ENCODE measurements around the gene HSPA12A. TPM values are rescaled to one million over a fixed set of nuclear protein-coding genes. Genes with fewer than 3 reads are reported as not detected.

Gene HSPA12A
- 1.1 TPM for polyA plus RNA-seq (2013)

GRCh38 chr10:116742367-116743265, at the start of gene HSPA12A:
Gene HSPA12A (minus strand): TSS chr10:116742566. CDS start chr10:116742469, 97 bp downstream.
- no peak within 1 kb of the TSS for H3K27ac ChIP-seq (ENCODE audit: insufficient read depth in 1 of 2, low read depth in 1 of 2, low read length in 2 of 2, poor library complexity in 1 of 2, severe bottlenecking in 2 of 2)
- peak within 1 kb of the TSS; percentile 49 to 77 (median 59) for H3K4me3 ChIP-seq (ENCODE audit: control insufficient read depth in 1 of 7, extremely low read depth in 1 of 7, insufficient read depth in 4 of 7, low read depth in 2 of 7, low read length in 6 of 7)
- H3K4me1 ChIP-seq (ENCODE audit: control extremely low read depth in 1 of 4, control insufficient read depth in 4 of 4, insufficient read depth in 4 of 4, low read length in 3 of 4): peaks cover 0 to 17% (median 12%) of the 10 kb centered on the region in 4 experiments
- ChIA-PET POLR2A (no interaction called here), CTCF (interaction anchor here (1.0 to 1.3 kb wide), 3 partner anchors 16 to 425 kb away, joined by 3 to 6 read pairs (median 3); no protein-coding TSS in a partner anchor)
- no peaks in the 10 kb centered on the region for H3K9me3 ChIP-seq (ENCODE audit: control extremely low read depth in 1 of 5, control insufficient read depth in 4 of 5, insufficient read depth in 2 of 5, low read depth in 1 of 5, low read length in 4 of 5)
- WGBS (ENCODE audit: insufficient coverage): 0% methylated on average over 107 of the region's 114 CpGs
- H3K36me3 ChIP-seq (ENCODE audit: control insufficient read depth in 4 of 4, insufficient read depth in 4 of 4, low read length in 3 of 4): no peaks in the 10 kb centered on the region
- peaks cover 12 to 91% (median 28%) of the 10 kb centered on the region in 5 experiments for H3K27me3 ChIP-seq (replicated peaks in 2 of 5; ENCODE audit: control insufficient read depth in 4 of 5, insufficient read depth in 5 of 5, low read length in 4 of 5)
- DNase-seq: peak; percentile 34 to 70 (median 65)

GRCh38 chr10:116791241-116791640, 48.9 kb upstream of the HSPA12A start:
- H3K4me3 ChIP-seq (ENCODE audit: control insufficient read depth in 1 of 7, extremely low read depth in 1 of 7, insufficient read depth in 4 of 7, low read depth in 2 of 7, low read length in 6 of 7): no peak overlapping the region
- peaks cover 0 to 3% (median 0%) of the 10 kb centered on the region in 5 experiments for H3K9me3 ChIP-seq (ENCODE audit: control extremely low read depth in 1 of 5, control insufficient read depth in 4 of 5, insufficient read depth in 2 of 5, low read depth in 1 of 5, low read length in 4 of 5)
- no peak for DNase-seq
- H3K4me1 ChIP-seq (ENCODE audit: control extremely low read depth in 1 of 4, control insufficient read depth in 4 of 4, insufficient read depth in 4 of 4, low read length in 3 of 4): peaks cover 0 to 5% (median 2%) of the 10 kb centered on the region in 4 experiments
- H3K36me3 ChIP-seq (ENCODE audit: control insufficient read depth in 4 of 4, insufficient read depth in 4 of 4, low read length in 3 of 4): no peaks in the 10 kb centered on the region
- no CpG with 5 or more reads among the region's 2 CpGs for WGBS (ENCODE audit: insufficient coverage)
- H3K27ac ChIP-seq (ENCODE audit: insufficient read depth in 1 of 2, low read depth in 1 of 2, low read length in 2 of 2, poor library complexity in 1 of 2, severe bottlenecking in 2 of 2): no peak overlapping the region
- ChIA-PET POLR2A (no interaction called here), CTCF (interaction anchor here (0.7 to 5.8 kb wide), 6 partner anchors 10 to 395 kb away, joined by 3 to 59 read pairs (median 6); no protein-coding TSS in a partner anchor)
- H3K27me3 ChIP-seq (replicated peaks in 2 of 5; ENCODE audit: control insufficient read depth in 4 of 5, insufficient read depth in 5 of 5, low read length in 4 of 5): peaks cover 0 to 7% (median 3%) of the 10 kb centered on the region in 5 experiments

GRCh38 chr10:116787893-116788665, 45.7 kb upstream of the HSPA12A start:
- ChIA-PET CTCF (interaction anchor here (0.6 to 5.8 kb wide), 23 partner anchors 9 to 389 kb away, joined by 3 to 59 read pairs (median 6); no protein-coding TSS in a partner anchor), POLR2A (no interaction called here)
- peaks cover 0 to 6% (median 0%) of the 10 kb centered on the region in 5 experiments for H3K27me3 ChIP-seq (replicated peaks in 2 of 5; ENCODE audit: control insufficient read depth in 4 of 5, insufficient read depth in 5 of 5, low read length in 4 of 5)
- H3K27ac ChIP-seq (ENCODE audit: insufficient read depth in 1 of 2, low read depth in 1 of 2, low read length in 2 of 2, poor library complexity in 1 of 2, severe bottlenecking in 2 of 2): no peak overlapping the region
- peaks cover 0 to 5% (median 2%) of the 10 kb centered on the region in 4 experiments for H3K4me1 ChIP-seq (ENCODE audit: control extremely low read depth in 1 of 4, control insufficient read depth in 4 of 4, insufficient read depth in 4 of 4, low read length in 3 of 4)
- H3K9me3 ChIP-seq (ENCODE audit: control extremely low read depth in 1 of 5, control insufficient read depth in 4 of 5, insufficient read depth in 2 of 5, low read depth in 1 of 5, low read length in 4 of 5): peaks cover 0 to under 1% (median 0%) of the 10 kb centered on the region in 5 experiments
- H3K36me3 ChIP-seq (ENCODE audit: control insufficient read depth in 4 of 4, insufficient read depth in 4 of 4, low read length in 3 of 4): no peaks in the 10 kb centered on the region
- WGBS (ENCODE audit: insufficient coverage): 3% methylated on average over 26 of the region's 29 CpGs
- H3K4me3 ChIP-seq (ENCODE audit: control insufficient read depth in 1 of 7, extremely low read depth in 1 of 7, insufficient read depth in 4 of 7, low read depth in 2 of 7, low read length in 6 of 7): peak overlapping the region in 5 of 7 experiments; percentile 30 to 70 (median 38)
- DNase-seq: peak; percentile 83 to 88 (median 87)

- H3K27me3 ChIP-seq (replicated peaks in 2 of 5; ENCODE audit: control insufficient read depth in 4 of 5, insufficient read depth in 5 of 5, low read length in 4 of 5): peaks cover 0 to 6% (median 0%) of the 10 kb centered on the region in 5 experiments
- ChIA-PET CTCF (interaction anchor here (0.9 to 5.8 kb wide), 17 partner anchors 9 to 388 kb away, joined by 3 to 59 read pairs (median 6); no protein-coding TSS in a partner anchor), POLR2A (no interaction called here)
- H3K4me3 ChIP-seq (ENCODE audit: control insufficient read depth in 1 of 7, extremely low read depth in 1 of 7, insufficient read depth in 4 of 7, low read depth in 2 of 7, low read length in 6 of 7): no peak overlapping the region
- no peaks in the 10 kb centered on the region for H3K9me3 ChIP-seq (ENCODE audit: control extremely low read depth in 1 of 5, control insufficient read depth in 4 of 5, insufficient read depth in 2 of 5, low read depth in 1 of 5, low read length in 4 of 5)
- H3K36me3 ChIP-seq (ENCODE audit: control insufficient read depth in 4 of 4, insufficient read depth in 4 of 4, low read length in 3 of 4): no peaks in the 10 kb centered on the region
- peaks cover 0 to 5% (median 2%) of the 10 kb centered on the region in 4 experiments for H3K4me1 ChIP-seq (ENCODE audit: control extremely low read depth in 1 of 4, control insufficient read depth in 4 of 4, insufficient read depth in 4 of 4, low read length in 3 of 4)
- WGBS (ENCODE audit: insufficient coverage): 83% methylated on average over 7 of the region's 8 CpGs
- no peak overlapping the region for H3K27ac ChIP-seq (ENCODE audit: insufficient read depth in 1 of 2, low read depth in 1 of 2, low read length in 2 of 2, poor library complexity in 1 of 2, severe bottlenecking in 2 of 2)
- DNase-seq: no peak
These were observed 44.8 kb upstream of the HSPA12A start for GRCh38 chr10:116787053-116787659.

GRCh38 chr10:116785867-116786266, 43.5 kb upstream of the HSPA12A start:
- Histone ChIP-seq H3K27ac (ENCODE audit: insufficient read depth in 1 of 2, low read depth in 1 of 2, low read length in 2 of 2, poor library complexity in 1 of 2, severe bottlenecking in 2 of 2) (no peak overlapping the region), H3K36me3 (ENCODE audit: control insufficient read depth in 4 of 4, insufficient read depth in 4 of 4, low read length in 3 of 4) (no peaks in the 10 kb centered on the region), H3K4me1 (ENCODE audit: control extremely low read depth in 1 of 4, control insufficient read depth in 4 of 4, insufficient read depth in 4 of 4, low read length in 3 of 4) (peaks cover 0 to 5% (median 2%) of the 10 kb centered on the region in 4 experiments), H3K9me3 (ENCODE audit: control extremely low read depth in 1 of 5, control insufficient read depth in 4 of 5, insufficient read depth in 2 of 5, low read depth in 1 of 5, low read length in 4 of 5) (no peaks in the 10 kb centered on the region), H3K27me3 (replicated peaks in 2 of 5; ENCODE audit: control insufficient read depth in 4 of 5, insufficient read depth in 5 of 5, low read length in 4 of 5) (peaks cover 0 to 6% (median 2%) of the 10 kb centered on the region in 5 experiments), H3K4me3 (ENCODE audit: control insufficient read depth in 1 of 7, extremely low read depth in 1 of 7, insufficient read depth in 4 of 7, low read depth in 2 of 7, low read length in 6 of 7) (no peak overlapping the region)
- ChIA-PET POLR2A (no interaction called here), CTCF (interaction anchor here (1.7 to 3.8 kb wide), 3 partner anchors 8 to 390 kb away, joined by 4 to 29 read pairs (median 20); no protein-coding TSS in a partner anchor)
- WGBS (ENCODE audit: insufficient coverage): 98% methylated on average over 8 of the region's 8 CpGs
- DNase-seq: no peak

- peaks cover 0 to 5% (median 2%) of the 10 kb centered on the region in 4 experiments for H3K4me1 ChIP-seq (ENCODE audit: control extremely low read depth in 1 of 4, control insufficient read depth in 4 of 4, insufficient read depth in 4 of 4, low read length in 3 of 4)
- H3K27ac ChIP-seq (ENCODE audit: insufficient read depth in 1 of 2, low read depth in 1 of 2, low read length in 2 of 2, poor library complexity in 1 of 2, severe bottlenecking in 2 of 2): no peak overlapping the region
- H3K9me3 ChIP-seq (ENCODE audit: control extremely low read depth in 1 of 5, control insufficient read depth in 4 of 5, insufficient read depth in 2 of 5, low read depth in 1 of 5, low read length in 4 of 5): no peaks in the 10 kb centered on the region
- peaks cover 0 to 6% (median 2%) of the 10 kb centered on the region in 5 experiments for H3K27me3 ChIP-seq (replicated peaks in 2 of 5; ENCODE audit: control insufficient read depth in 4 of 5, insufficient read depth in 5 of 5, low read length in 4 of 5)
- 93% methylated on average over 11 of the region's 11 CpGs for WGBS (ENCODE audit: insufficient coverage)
- no peak overlapping the region for H3K4me3 ChIP-seq (ENCODE audit: control insufficient read depth in 1 of 7, extremely low read depth in 1 of 7, insufficient read depth in 4 of 7, low read depth in 2 of 7, low read length in 6 of 7)
- ChIA-PET CTCF (interaction anchor here (1.0 to 1.7 kb wide), 3 partner anchors 99 to 390 kb away, joined by 3 to 4 read pairs (median 3); no protein-coding TSS in a partner anchor), POLR2A (no interaction called here)
- no peak for DNase-seq
- no peaks in the 10 kb centered on the region for H3K36me3 ChIP-seq (ENCODE audit: control insufficient read depth in 4 of 4, insufficient read depth in 4 of 4, low read length in 3 of 4)
These were observed 42.9 kb upstream of the HSPA12A start for GRCh38 chr10:116785282-116785681.

Data from common myeloid progenitor, CD34-positive (primary cell).